Fibroblast of skin of left biceps (primary cell): ENCODE measurements around the gene VPS18.

Experiments used
- DNase-seq, 2 experiments: peaks; one replicate each; pipeline ENCODE4 v3.0.0-alpha.2; 2013; ENCODE audit warnings: low read depth in 2 of 2

Gene VPS18

GRCh38 chr15:40936709-40937666 lies 42.7 kb downstream of the VPS18 start:
- DNase-seq, result no peak

GRCh38 chr15:40937762-40938535 lies 43.7 kb downstream of the VPS18 start:
- DNase-seq, result no peak

GRCh38 chr15:40938536-40938870 lies 44.3 kb downstream of the VPS18 start:
- no peak for DNase-seq

GRCh38 chr15:40940296-40940801 lies 46.1 kb downstream of the VPS18 start:
- DNase-seq, result no peak

GRCh38 chr15:40941068-40941527 lies 46.8 kb downstream of the VPS18 start:
- DNase-seq, result no peak

GRCh38 chr15:40941528-40942336 lies 47.5 kb downstream of the VPS18 start:
- peak; percentile 44 to 45 for DNase-seq

GRCh38 chr15:40942337-40942854 lies 48.1 kb downstream of the VPS18 start:
- no peak for DNase-seq

GRCh38 chr15:40942878-40943277 lies 48.6 kb downstream of the VPS18 start:
- no peak for DNase-seq

- DNase-seq, result no peak
Observed at GRCh38 chr15:40943764-40944365, 49.6 kb downstream of the VPS18 start.

GRCh38 chr15:40944510-40945296 lies 50.5 kb downstream of the VPS18 start:
- DNase-seq, result no peak

- no peak for DNase-seq
Observed at GRCh38 chr15:40948706-40949473, 54.6 kb downstream of the VPS18 start.

GRCh38 chr15:40949756-40950207 lies 55.5 kb downstream of the VPS18 start:
- no peak for DNase-seq

- DNase-seq, result no peak
Observed at GRCh38 chr15:40951764-40952163, 57.5 kb downstream of the VPS18 start.

GRCh38 chr15:40952301-40952900 lies 58.2 kb downstream of the VPS18 start:
- no peak for DNase-seq

- peak; percentile 95 to 96 for DNase-seq
Observed at GRCh38 chr15:40952901-40953712, 58.9 kb downstream of the VPS18 start, which contains the start of gene CHAC1. Gene CHAC1 (plus strand): TSS chr15:40953471. CDS start chr15:40953584, 113 bp downstream.
